GM10847 (cell line): ENCODE results near the gene FTO.

ENCODE experiments used
- POLR2A ChIP-seq: IDR thresholded peaks from 2 replicates; pipeline ENCODE4 v1.6.1; 2011; ENCODE audit not compliant: insufficient read length; ENCODE audit errors: extremely low read depth

Gene FTO

DNA sequence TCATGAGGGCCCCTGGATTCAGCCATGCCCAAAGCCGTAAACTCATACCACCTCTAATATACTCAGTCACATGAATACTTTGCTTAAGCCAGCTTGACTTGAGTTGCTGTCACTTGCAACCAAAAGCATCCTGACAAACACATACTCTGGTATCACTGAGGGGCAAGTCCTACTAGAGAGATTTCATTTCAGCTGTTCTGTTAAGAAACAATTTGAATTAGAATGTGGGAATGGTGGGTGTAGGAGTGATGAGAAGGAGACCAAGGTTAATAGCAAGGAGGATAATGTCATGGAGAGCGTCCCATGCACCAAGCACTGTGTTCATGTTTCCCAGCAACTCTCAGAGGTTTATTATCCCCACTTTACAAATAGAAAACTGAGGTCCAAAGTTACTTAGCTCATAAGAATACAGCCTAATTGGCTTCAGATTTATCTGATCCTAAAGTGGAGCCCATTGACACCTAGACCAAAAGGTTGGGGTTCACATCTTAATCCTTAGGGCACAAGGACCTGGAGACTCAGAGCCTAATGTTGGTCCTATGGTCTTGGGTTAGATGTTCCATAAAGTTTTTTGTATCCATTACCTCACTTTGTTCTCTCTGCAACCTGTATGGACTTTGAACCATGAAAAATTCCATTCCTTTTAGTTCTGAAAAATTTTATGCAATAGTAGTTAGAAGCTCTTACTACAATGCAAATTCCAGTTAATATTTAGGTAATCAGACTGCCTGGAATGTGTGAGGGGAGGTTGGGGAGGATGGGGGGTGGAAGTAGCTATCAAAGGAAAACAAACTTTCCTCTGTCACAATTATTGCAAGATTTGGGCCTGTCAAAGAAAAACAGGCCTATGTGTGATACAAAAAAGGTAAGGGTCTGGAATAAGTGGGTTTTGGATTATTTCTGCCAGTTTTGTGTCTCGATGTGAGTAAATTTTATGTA lies 476.7 kb downstream of the FTO start:
- TF ChIP-seq POLR2A = no peak

GRCh38 chr16:54185045-54185444 lies 481.1 kb downstream of the FTO start:
- TF ChIP-seq POLR2A = no peak

DNA sequence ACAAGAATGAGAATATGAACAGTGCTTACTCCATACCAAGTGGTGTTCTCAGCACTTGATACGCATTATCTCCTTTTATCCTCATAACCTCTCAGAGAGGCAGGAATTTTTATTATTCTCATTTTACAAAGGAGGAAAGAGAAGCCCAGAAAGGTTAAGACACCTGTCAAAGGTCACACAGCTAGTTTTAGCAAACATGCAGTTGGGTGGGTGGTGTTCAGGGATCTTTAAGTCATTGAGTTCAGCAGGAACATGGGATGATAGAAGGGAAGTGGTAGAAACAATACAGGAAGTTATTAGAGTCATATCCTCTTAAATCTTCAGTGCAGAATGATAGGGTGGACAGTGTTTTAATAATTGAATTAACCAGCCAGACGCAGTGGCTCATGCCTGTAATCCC lies 487.2 kb downstream of the FTO start:
- TF ChIP-seq POLR2A = no peak

DNA sequence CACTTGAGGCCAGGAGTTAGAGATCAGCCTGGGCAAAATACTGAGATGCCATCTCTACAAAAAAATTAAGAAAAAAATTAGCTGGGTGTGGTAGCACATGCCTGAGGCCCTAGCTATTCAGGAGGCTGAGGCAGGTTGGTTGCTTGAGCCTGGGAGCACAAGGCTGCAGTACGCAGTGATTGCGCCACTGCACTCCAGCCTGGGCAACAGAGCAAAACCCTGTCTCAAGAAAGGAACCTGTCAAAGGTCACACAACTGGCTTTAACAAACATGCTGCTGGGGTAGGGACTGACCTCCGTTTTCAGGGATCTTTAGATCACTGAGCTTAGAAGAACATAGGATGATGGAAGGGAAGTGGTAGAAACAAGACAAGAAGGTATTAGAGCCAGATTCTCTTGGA lies 487.6 kb downstream of the FTO start:
- no peak for TF ChIP-seq POLR2A

GRCh38 chr16:54193013-54193664 lies 489.2 kb downstream of the FTO start:
- no peak for TF ChIP-seq POLR2A

- no peak for TF ChIP-seq POLR2A
Measured at GRCh38 chr16:54193665-54194333, 489.8 kb downstream of the FTO start.

GRCh38 chr16:54194334-54194743 lies 490.4 kb downstream of the FTO start:
- TF ChIP-seq POLR2A = no peak

DNA sequence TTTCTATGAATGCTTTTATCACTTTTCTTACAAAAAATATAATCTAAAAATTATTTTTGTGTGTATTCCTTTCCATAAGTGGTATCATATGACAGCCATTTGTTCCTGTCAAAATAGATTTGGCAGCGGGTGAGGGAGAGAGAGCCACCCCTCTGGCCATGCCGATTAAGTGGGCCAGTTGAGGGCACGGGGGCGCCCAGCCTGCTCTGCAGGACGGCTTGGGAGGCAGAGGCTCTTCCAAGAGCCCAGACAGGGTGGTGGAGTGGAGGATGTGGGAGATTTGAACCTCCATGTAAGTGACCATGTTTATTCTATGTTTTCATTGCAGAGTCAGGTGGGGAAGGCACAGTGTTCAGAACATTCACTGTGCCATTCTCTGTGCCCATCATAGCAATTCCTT lies 493.8 kb downstream of the FTO start:
- no peak for TF ChIP-seq POLR2A

DNA sequence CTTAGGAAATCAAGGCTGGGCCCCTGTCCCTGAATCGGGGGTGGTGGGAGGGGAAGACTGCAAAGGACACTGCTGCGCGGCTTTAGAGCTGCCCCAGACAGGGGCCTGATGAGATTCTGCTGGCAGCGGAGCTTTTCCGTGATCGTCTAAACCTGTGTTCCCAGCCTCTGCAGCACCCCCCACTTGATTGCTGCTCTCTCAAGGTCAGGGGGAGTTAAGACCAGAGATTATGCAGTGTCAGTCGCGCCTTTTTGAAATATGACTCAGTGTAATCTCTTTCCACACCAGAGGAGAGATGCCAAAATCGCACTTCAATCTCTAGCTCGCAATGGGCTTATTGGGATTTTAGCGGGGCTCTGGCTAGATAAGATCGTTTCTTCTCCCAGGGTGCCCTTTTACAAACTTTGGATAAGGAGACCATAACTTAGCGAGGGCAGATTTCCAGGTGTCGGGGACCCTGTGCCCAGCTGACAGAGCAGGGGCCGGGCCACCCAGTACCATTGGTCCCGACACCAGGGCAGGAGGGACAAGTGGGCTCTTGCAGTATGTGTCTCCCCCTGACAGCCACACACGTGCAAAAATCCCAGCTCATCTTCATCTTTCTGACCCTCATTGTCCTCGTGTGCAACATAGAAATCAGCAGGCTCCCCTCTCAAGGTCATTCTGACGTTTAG lies 495.7 kb downstream of the FTO start:
- no peak for TF ChIP-seq POLR2A

GRCh38 chr16:54200161-54200534 lies 496.2 kb downstream of the FTO start:
- TF ChIP-seq POLR2A = no peak

DNA sequence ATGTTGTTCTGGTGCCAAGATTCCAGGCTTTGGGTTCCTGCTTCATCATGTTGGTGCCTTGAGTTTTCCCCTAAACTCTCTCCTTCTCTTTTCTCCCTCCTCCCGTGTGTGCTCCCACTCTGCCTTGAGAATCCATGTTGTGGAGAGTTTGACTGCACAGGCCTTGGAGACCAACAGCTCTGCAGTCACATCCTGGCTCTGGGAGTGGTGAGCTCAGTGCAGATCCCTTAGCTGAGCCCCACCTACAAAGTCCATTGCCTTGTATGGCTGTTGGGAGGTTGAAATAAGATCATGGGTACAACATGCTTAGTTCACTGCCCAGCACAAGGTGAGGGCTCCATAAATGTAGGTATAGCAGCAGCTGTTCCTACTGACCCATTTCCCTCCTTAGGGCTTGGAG lies 496.8 kb downstream of the FTO start:
- TF ChIP-seq POLR2A = no peak

- TF ChIP-seq POLR2A = no peak
Measured at GRCh38 chr16:54201200-54201599, 497.2 kb downstream of the FTO start.
